ENCODE data around the gene GIT2. TPM values are rescaled to one million over a fixed set of nuclear protein-coding genes. Genes with fewer than 3 reads are reported as not detected.

The GIT2 gene
- total and polyA plus RNA-seq, 10 of the 15 experiments (the other 5 are each of a cell fraction or from before 2014, with no cell fraction given): 9.1 to 49.9 (median 43.9) TPM

GRCh38 chr12:109923481-109924245, 72.5 kb downstream of the GIT2 start:
- DNase-seq (ENCODE audit: low read depth, low spot score) (no peak), ATAC-seq (no peak), FAIRE-seq (no peak)
- Histone ChIP-seq H3K9me3 (replicated peaks; ENCODE audit: control insufficient read depth, insufficient read depth, low read length) (no peaks in the 10 kb centered on the region), H3K36me3 (ENCODE audit: control insufficient read depth in 2 of 2, insufficient read depth in 2 of 2, low read length in 1 of 2) (no peaks in the 10 kb centered on the region; a peak in 2 of 4 replicates), H2AFZ (ENCODE audit: control insufficient read depth, low read depth, low read length) (no peak overlapping the region), H3K79me2 (ENCODE audit: control insufficient read depth, insufficient read depth, low read length) (no peaks in the 10 kb centered on the region), H3K4me2 (ENCODE audit: control insufficient read depth, insufficient read depth) (no peak overlapping the region), H3K4me1 (ENCODE audit: control insufficient read depth, insufficient read depth, low read length) (no peaks in the 10 kb centered on the region), H3K9ac (ENCODE audit: control insufficient read depth, insufficient read depth, low read length) (no peak overlapping the region), H3K27me3 (replicated peaks in 1 of 2; ENCODE audit: control insufficient read depth in 2 of 2, insufficient read depth in 2 of 2, low read length in 1 of 2) (no peaks in the 10 kb centered on the region), H4K20me1 (ENCODE audit: control insufficient read depth, insufficient read depth) (no peaks in the 10 kb centered on the region), H3K4me3 (no peak overlapping the region), H3K27ac (ENCODE audit: control insufficient read depth, insufficient read depth) (no peak overlapping the region)
- in situ Hi-C loops (cut with MboI) (no loop called here), intact Hi-C loops (cut with micrococcal nuclease; ENCODE audit: unreplicated experiment) (no loop called here)
- POLR2A ChIA-PET: no interaction called here
- RAD21 ChIA-PET (ENCODE audit: unreplicated experiment): no interaction called here
- SMC1A ChIA-PET (ENCODE audit: uncharacterized antibody, unreplicated experiment): no interaction called here
- CTCF ChIA-PET: no interaction called here
- TF ChIP-seq DPF2 (IDR thresholded peaks at IDR 0.05) (no peak), ESRRA (IDR thresholded peaks at IDR 0.05; ENCODE audit: low read length) (no peak), ZNF592 (IDR thresholded peaks at IDR 0.05) (no peak), TBL1XR1 (IDR thresholded peaks at IDR 0.05; ENCODE audit: low read depth, low read length) (no peak), SRF (IDR thresholded peaks at IDR 0.05; ENCODE audit: low read depth in 2 of 2, low read length in 2 of 2) (no peak), SMARCA5 (IDR thresholded peaks at IDR 0.05) (no peak), RB1 (IDR thresholded peaks at IDR 0.05; ENCODE audit: borderline replicate concordance) (no peak), CEBPB (IDR thresholded peaks at IDR 0.05; ENCODE audit: borderline replicate concordance in 1 of 2, low read depth in 2 of 2, low read length in 2 of 2) (no peak), PAX8 (IDR thresholded peaks at IDR 0.05) (no peak), TCF7 (IDR thresholded peaks at IDR 0.05; ENCODE audit: borderline replicate concordance) (no peak), IRF3 (IDR thresholded peaks at IDR 0.05) (no peak), MAX (IDR thresholded peaks at IDR 0.05; ENCODE audit: low read depth, low read length) (no peak)
- TF ChIP-seq, protein P1, sequence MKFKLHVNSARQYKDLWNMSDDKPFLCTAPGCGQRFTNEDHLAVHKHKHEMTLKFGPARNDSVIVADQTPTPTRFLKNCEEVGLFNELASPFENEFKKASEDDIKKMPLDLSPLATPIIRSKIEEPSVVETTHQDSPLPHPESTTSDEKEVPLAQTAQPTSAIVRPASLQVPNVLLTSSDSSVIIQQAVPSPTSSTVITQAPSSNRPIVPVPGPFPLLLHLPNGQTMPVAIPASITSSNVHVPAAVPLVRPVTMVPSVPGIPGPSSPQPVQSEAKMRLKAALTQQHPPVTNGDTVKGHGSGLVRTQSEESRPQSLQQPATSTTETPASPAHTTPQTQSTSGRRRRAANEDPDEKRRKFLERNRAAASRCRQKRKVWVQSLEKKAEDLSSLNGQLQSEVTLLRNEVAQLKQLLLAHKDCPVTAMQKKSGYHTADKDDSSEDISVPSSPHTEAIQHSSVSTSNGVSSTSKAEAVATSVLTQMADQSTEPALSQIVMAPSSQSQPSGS (IDR thresholded peaks at IDR 0.05; ENCODE audit: low read length): no peak
- TF ChIP-seq, protein P2, sequence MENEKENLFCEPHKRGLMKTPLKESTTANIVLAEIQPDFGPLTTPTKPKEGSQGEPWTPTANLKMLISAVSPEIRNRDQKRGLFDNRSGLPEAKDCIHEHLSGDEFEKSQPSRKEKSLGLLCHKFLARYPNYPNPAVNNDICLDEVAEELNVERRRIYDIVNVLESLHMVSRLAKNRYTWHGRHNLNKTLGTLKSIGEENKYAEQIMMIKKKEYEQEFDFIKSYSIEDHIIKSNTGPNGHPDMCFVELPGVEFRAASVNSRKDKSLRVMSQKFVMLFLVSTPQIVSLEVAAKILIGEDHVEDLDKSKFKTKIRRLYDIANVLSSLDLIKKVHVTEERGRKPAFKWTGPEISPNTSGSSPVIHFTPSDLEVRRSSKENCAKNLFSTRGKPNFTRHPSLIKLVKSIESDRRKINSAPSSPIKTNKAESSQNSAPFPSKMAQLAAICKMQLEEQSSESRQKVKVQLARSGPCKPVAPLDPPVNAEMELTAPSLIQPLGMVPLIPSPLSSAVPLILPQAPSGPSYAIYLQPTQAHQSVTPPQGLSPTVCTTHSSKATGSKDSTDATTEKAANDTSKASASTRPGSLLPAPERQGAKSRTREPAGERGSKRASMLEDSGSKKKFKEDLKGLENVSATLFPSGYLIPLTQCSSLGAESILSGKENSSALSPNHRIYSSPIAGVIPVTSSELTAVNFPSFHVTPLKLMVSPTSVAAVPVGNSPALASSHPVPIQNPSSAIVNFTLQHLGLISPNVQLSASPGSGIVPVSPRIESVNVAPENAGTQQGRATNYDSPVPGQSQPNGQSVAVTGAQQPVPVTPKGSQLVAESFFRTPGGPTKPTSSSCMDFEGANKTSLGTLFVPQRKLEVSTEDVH (IDR thresholded peaks at IDR 0.05; ENCODE audit: low read depth, partially characterized antibody): no peak
- no TSS peak for BruUV-seq (replicated peaks)
- WGBS (ENCODE audit: insufficient coverage, insufficient replicate concordance, low lambda C conversion rate, missing lambda C conversion rate): 33% methylated on average over 17 of the region's 17 CpGs
